OCI-LY7 (cell line): ENCODE data around the gene SETD1B. TPM values are rescaled to one million over a fixed set of nuclear protein-coding genes. Genes with fewer than 3 reads are reported as not detected.

Experiments used
- BruUV-seq: library from RNA; stranded (reverse); fragments of 400-500 nt; replicated peaks from 2 replicates; lab custom pipeline; 2021; lab: Mats Ljungman, UMichigan
- CTCF ChIA-PET: fragments of 300-600 bp; sonication (Branson Sonifier 250); formaldehyde crosslinking; loops from one replicate; lab custom pipeline; 2022; ENCODE audit warnings: antibody characterized with exemption; ENCODE audit not compliant: unreplicated experiment; lab: Charles Lee
- POLR2A ChIA-PET: fragments of 300-600 bp; sonication (Branson Sonifier 250); formaldehyde crosslinking; loops from one replicate; lab custom pipeline; 2022; ENCODE audit warnings: antibody characterized with exemption; lab: Charles Lee
- DNase-seq: peaks from one replicate; pipeline ENCODE4 v3.0.0-alpha.2; 2015; ENCODE audit warnings: low spot score
- H2AFZ ChIP-seq: fragments of 200-600 bp; sonication (generic), shearing (Covaris generic); 2 replicates; pipeline ENCODE4 v1.6.1; 2014; ENCODE audit warnings: mild to moderate bottlenecking, antibody characterized with exemption, low read length, moderate library complexity
- H3K27ac ChIP-seq: fragments of 200-600 bp; sonication (generic); 2 replicates; pipeline ENCODE4 v1.5.1; 2014; ENCODE audit warnings: mixed run types, low read depth, mild to moderate bottlenecking, moderate library complexity, low read length, inconsistent platforms; ENCODE audit not compliant: poor library complexity, severe bottlenecking
- H3K36me3 ChIP-seq: fragments of 200-600 bp; sonication (generic); 2 replicates; pipeline ENCODE4 v1.6.1; 2014; ENCODE audit warnings: mild to moderate bottlenecking, antibody characterized with exemption, low read length, moderate library complexity, mixed read lengths; ENCODE audit not compliant: insufficient read depth
- H3K4me1 ChIP-seq: fragments of 200-600 bp; sonication (generic); 2 replicates; pipeline ENCODE4 v1.5.1; 2014; ENCODE audit warnings: mild to moderate bottlenecking, low read length; ENCODE audit not compliant: insufficient read depth, poor library complexity, severe bottlenecking
- H3K4me2 ChIP-seq: fragments of 200-600 bp; sonication (generic); 2 replicates; pipeline ENCODE4 v1.6.1; 2014; ENCODE audit warnings: mild to moderate bottlenecking, low read length
- H3K4me3 ChIP-seq: fragments of 200-600 bp; sonication (generic); 2 replicates; pipeline ENCODE4 v1.5.1; 2014; ENCODE audit warnings: mild to moderate bottlenecking, low read depth, low read length; ENCODE audit not compliant: poor library complexity, severe bottlenecking
- H3K79me2 ChIP-seq: fragments of 200-600 bp; sonication (generic); 2 replicates; pipeline ENCODE4 v1.6.1; 2016; ENCODE audit warnings: low read depth, mild to moderate bottlenecking, low read length, moderate library complexity, mixed read lengths; ENCODE audit not compliant: insufficient read depth
- H3K9me2 ChIP-seq: fragments of 200-600 bp; sonication (generic); 2 replicates; pipeline ENCODE4 v1.6.1; 2016; ENCODE audit warnings: mild to moderate bottlenecking, low read length, mixed read lengths; ENCODE audit not compliant: insufficient read depth
- H3K9me3 ChIP-seq: fragments of 200-600 bp; sonication (generic); 2 replicates; pipeline ENCODE4 v1.6.1; 2014; ENCODE audit warnings: mild to moderate bottlenecking, mixed run types, low read length, mixed read lengths
- H4K20me1 ChIP-seq: fragments of 200-600 bp; sonication (generic); 2 replicates; pipeline ENCODE4 v1.6.1; 2014; ENCODE audit warnings: mild to moderate bottlenecking, antibody characterized with exemption, low read length, moderate library complexity, mixed read lengths; ENCODE audit not compliant: insufficient read depth
- EZH2phosphoT487 ChIP-seq: fragments of 200-600 bp; sonication (generic); IDR thresholded peaks from 2 replicates; pipeline ENCODE4 v1.6.1; 2018; ENCODE audit warnings: low read depth, borderline replicate concordance, mild to moderate bottlenecking, mixed run types, antibody characterized with exemption, low read length, moderate library complexity, mixed read lengths
- intact Hi-C: fragments of 100-400 bp; cut with micrococcal nuclease; formaldehyde crosslinking; loops from one replicate; pipeline ENCODE4 v1.10.0; 2022; ENCODE audit not compliant: unreplicated experiment
- total RNA-seq, 2 experiments: library from RNA; depleted of rRNA in 1 of 2; stranded (reverse); fragments of >200 nt in 1 of 2; shearing (Covaris generic) in 1 of 2; gene quantifications; 2 replicates each; pipeline ENCODE4 v1.2.3, GENCODE V29; 2014 to 2022
- TF ChIP-seq, protein P1 (sequence below): fragments of 200-600 bp; sonication (generic); conservative IDR thresholded peaks from 2 replicates; pipeline ENCODE4 v1.5.1; 2014; ENCODE audit warnings: mild to moderate bottlenecking, antibody characterized with exemption, low read length, moderate library complexity, mixed read lengths

The SETD1B gene
- total RNA-seq, 2 experiments from 2014 or later: 4.7 to 22.5 TPM

- Histone ChIP-seq H4K20me1 (peaks cover 6% of the 10 kb centered on the region; the same call in 1 of the 2 replicates), H3K36me3 (peaks cover 28% of the 10 kb centered on the region), H3K4me3 (peak overlapping the region; percentile 75), H3K9me2 (no peaks in the 10 kb centered on the region), H3K9me3 (no peaks in the 10 kb centered on the region), H3K4me2 (peak overlapping the region; percentile 94), H3K27ac (peak overlapping the region; percentile 66), H3K4me1 (peaks cover 51% of the 10 kb centered on the region), H3K79me2 (peaks cover 32% of the 10 kb centered on the region; the same call in 1 of the 2 replicates), H2AFZ (no peak overlapping the region)
- intact Hi-C loops: no loop called here
- ChIA-PET CTCF (interaction anchor here (1.0 to 1.3 kb wide), 2 partner anchors 10 to 11 kb away, joined by 3 to 7 read pairs; no protein-coding TSS in a partner anchor), POLR2A (interaction anchor here (0.6 kb wide), 1 partner anchor 465 kb away, joined by 3 read pairs; no protein-coding TSS in a partner anchor)
- peak; percentile 53 for DNase-seq
- BruUV-seq: TSS peak; percentile 26
- no peak for TF ChIP-seq EZH2phosphoT487
Measured at GRCh38 chr12:121805171-121806008, 1.6 kb downstream of the SETD1B start.

GRCh38 chr12:121806009-121806545 lies 2.3 kb downstream of the SETD1B start:
- CTCF ChIA-PET: interaction anchor here (1.0 kb wide), 1 partner anchor 12 kb away, joined by 3 read pairs; no protein-coding TSS in a partner anchor
- peaks cover 6% of the 10 kb centered on the region; the same call in 1 of the 2 replicates for H4K20me1 ChIP-seq
- H3K27ac ChIP-seq: peak overlapping the region; percentile 45
- no peaks in the 10 kb centered on the region for H3K9me3 ChIP-seq
- H3K36me3 ChIP-seq: peaks cover 35% of the 10 kb centered on the region
- H3K4me3 ChIP-seq: peak overlapping the region; percentile 75
- intact Hi-C loops: no loop called here
- H3K4me2 ChIP-seq: peak overlapping the region; percentile 94
- POLR2A ChIA-PET: interaction anchor here (0.6 to 1.0 kb wide), 3 partner anchors 18 to 1515 kb away, joined by 3 read pairs; no protein-coding TSS in a partner anchor
- no peaks in the 10 kb centered on the region for H3K9me2 ChIP-seq
- no TSS peak for BruUV-seq
- no peak for DNase-seq
- peaks cover 32% of the 10 kb centered on the region; the same call in 1 of the 2 replicates for H3K79me2 ChIP-seq
- TF ChIP-seq, protein P1, sequence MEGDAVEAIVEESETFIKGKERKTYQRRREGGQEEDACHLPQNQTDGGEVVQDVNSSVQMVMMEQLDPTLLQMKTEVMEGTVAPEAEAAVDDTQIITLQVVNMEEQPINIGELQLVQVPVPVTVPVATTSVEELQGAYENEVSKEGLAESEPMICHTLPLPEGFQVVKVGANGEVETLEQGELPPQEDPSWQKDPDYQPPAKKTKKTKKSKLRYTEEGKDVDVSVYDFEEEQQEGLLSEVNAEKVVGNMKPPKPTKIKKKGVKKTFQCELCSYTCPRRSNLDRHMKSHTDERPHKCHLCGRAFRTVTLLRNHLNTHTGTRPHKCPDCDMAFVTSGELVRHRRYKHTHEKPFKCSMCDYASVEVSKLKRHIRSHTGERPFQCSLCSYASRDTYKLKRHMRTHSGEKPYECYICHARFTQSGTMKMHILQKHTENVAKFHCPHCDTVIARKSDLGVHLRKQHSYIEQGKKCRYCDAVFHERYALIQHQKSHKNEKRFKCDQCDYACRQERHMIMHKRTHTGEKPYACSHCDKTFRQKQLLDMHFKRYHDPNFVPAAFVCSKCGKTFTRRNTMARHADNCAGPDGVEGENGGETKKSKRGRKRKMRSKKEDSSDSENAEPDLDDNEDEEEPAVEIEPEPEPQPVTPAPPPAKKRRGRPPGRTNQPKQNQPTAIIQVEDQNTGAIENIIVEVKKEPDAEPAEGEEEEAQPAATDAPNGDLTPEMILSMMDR: no peak
- no peak for TF ChIP-seq EZH2phosphoT487
- H3K4me1 ChIP-seq: peaks cover 54% of the 10 kb centered on the region
- no peak overlapping the region for H2AFZ ChIP-seq
